ENCODE measurements around the gene MTUS2.

Gene MTUS2

DNA sequence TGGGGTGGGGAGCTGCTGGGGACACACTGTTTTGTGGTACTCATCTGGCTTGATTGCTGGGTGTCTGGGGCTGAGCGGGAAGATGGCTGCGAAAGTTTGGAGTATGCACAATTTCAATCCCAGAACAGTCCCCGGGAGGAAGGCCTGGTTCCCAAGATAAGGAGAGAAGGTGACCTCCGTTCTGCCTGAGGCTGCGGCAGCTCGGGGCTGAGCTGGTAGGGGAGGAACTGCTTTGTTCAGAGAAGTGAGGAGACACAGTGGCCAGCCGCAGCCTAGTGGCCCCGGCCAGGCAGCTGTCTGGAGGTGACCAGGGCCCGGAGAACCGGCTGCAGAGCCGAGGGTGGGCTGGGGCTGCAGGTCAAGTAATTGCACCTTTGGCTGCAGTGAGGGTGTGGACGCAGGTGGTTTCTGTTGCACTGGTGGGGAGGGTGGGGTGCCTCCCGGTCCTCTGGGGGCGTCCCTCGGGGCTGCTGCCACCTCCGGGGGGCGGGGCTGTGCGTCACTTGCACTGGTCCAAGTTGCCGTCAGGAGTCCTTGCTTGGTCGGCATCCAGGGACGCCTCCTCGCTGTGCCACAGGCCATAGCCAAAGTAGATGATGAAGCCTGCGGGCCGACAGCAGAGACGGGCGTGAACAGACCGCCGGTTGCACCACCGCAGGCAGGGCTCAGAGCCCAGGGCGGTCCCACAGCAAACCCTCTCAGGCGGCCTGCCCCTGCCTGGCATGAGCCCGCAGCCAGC, 694.0 kb downstream of the MTUS2 start:
- DNase-seq: no peak

GRCh38 chr13:29514720-29515310, 694.7 kb downstream of the MTUS2 start:
- DNase-seq: no peak

DNA sequence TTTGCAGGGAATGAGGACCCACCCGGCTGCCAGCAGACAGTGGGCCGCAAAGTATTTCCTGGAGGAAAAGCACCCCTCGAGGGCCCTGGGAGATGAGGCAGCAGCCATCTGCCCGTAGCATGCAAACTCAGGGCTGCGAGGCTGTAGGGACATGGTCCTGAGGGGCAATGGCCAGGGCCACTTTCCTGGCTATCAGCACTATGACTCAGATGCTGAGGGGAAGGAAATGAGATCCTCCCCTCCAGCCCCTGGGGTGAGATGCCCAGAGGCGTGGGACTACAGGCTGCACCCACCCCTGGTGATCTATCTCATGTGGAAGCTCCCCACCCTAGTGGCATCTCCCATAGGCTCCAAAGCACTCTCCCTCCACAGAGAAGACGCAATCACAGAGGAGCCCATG, 695.2 kb downstream of the MTUS2 start:
- no peak for DNase-seq

GRCh38 chr13:29516012-29516411, 695.9 kb downstream of the MTUS2 start:
- no peak for DNase-seq

DNA sequence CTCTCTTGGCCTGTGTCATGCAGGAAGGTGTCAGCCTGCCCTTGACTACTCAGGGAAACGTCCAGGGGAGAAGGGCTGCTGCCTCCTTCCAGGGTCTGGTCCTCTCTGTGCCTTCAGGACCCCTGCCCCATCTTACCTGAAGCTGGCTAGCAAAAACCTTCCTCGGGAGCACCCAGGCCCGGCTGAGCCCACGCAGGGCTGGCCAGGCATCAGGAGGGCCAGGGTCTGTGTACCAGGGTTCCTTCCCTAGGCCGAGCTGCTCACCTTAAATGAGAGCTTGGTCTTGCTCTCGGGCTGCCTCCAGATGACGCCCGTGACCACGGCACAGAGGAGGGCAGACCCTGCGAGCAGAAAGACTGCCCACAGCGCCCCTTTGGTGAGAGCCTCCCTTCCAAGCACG, 696.7 kb downstream of the MTUS2 start:
- no peak for DNase-seq

DNA sequence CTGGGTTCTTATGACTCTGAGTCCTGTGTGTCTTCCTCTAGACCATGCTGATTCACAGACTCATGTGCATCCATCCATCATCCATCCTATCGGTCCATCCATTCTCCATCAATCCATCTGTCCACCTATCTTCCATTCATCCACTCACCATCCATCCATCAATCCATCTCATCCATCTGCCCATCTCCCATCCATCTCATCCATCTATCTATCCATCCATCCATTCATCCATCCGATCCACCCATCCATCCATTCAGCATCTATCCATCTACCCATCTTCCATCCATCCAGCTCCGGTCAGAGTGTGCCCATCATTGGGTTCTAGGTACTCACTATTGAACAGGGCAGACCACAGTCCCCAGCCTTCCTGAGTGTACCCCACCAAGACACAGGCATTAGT, 699.8 kb downstream of the MTUS2 start:
- DNase-seq: no peak

DNA sequence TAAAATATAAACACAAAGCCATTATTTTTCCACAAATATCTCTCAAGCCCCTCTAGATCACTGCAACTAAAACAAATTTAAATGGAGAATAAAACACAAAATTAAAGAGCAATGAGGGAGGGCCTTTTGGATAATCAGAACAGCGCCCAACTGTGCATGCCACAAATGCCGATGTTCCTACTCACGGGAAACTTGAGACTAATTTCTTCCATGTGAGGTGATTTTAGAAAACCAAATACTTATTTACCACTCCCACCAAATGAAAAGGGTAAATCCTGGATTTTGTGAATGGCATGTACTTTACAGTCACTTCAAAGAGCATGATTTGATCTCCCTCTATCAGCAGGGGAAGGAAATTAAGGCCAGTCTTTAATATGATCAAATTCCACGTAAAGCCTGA, 700.5 kb downstream of the MTUS2 start:
- no peak for DNase-seq

- no peak for DNase-seq
Observed at GRCh38 chr13:29521336-29521735, 701.2 kb downstream of the MTUS2 start.

- no peak for DNase-seq
Observed at GRCh38 chr13:29522044-29522685, 702.0 kb downstream of the MTUS2 start.

- DNase-seq: no peak
Observed at GRCh38 chr13:29523199-29523961, 703.2 kb downstream of the MTUS2 start.

- no peak for DNase-seq
Observed at GRCh38 chr13:29524176-29524575, 704.0 kb downstream of the MTUS2 start.

DNA sequence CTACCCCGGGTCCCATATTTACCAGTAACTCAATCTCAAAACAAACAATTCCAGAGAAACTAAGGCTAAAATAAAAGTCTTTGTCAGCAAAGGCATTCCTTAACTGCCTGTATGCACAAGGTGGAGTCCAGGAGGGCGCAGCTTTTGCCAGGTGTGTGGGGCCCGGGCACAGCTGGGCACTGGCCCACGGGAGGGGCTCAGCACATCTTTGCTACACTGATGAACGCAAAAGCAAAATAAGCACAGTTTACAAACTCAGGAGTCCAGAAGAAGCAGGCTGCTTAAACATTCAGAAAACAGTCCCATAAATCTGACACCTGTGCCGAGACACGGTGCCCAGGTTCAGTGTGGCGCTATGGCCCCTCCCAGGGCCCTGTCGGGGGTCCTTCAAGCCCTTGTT, 704.5 kb downstream of the MTUS2 start:
- DNase-seq: no peak

GRCh38 chr13:29525757-29526156, 705.6 kb downstream of the MTUS2 start:
- no peak for DNase-seq

DNA sequence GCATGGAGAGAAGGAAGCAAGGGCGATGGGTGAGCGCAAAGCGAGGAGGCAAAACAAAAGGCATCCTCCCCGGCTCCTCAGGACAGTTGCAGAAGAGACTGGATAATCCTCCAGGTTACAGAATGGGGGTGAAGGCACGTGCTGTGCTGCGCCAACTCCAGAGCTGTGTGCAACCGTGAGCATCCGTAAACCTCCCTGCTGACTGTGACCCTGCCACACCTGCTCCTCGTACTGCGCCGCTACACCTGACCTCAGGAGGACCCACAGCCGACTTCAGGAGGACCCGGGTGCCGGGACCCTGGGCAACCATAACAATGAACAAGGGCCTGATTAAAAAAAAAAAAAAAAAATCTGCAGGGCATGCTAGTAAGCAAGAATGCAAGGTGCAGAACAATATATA, 706.6 kb downstream of the MTUS2 start:
- no peak for DNase-seq

- no peak for DNase-seq
Observed at GRCh38 chr13:29527511-29527910, 707.4 kb downstream of the MTUS2 start.

DNA sequence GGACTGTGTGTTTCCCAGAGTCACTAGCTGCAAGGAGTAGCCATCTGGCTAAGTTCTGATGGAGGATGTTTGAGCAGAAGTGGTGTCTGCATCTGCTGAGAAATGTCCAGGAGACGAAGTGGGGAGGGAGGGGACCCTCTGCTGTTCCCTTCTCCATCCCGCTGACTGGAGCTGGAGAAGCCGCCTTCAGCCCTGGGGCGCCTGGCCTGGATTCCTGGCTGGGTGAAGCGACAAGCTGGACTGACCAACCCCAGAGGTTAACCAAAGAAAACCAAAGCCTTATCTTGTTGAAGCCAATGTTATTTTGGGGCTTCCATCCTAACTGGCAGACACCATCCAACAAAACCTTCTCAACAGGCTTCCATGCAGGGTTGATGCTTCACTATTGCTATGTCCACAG, 707.8 kb downstream of the MTUS2 start:
- DNase-seq: no peak

- DNase-seq: no peak
Observed at GRCh38 chr13:29529754-29530153, 709.6 kb downstream of the MTUS2 start.

- no peak for DNase-seq
Observed at GRCh38 chr13:29530901-29531300, 710.8 kb downstream of the MTUS2 start.

DNA sequence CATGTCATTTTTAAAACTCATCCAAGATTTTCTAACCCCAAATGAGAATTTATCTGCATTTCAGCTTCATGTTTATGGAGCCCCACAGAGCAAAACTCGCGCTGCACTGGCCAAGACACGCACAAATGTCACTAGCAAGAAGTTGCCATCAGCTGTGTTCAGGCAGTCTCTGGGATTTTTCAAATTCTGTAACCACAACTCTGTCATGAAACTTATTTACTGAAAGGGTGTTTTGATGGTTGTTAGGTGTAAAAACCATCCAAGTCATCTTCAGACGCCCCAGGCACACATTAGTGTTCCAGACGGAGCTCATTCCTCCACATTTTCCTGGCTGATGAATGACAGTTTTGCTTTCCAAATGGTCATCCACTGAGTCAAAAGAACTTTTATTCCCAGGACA, 712.0 kb downstream of the MTUS2 start:
- DNase-seq: no peak

DNA sequence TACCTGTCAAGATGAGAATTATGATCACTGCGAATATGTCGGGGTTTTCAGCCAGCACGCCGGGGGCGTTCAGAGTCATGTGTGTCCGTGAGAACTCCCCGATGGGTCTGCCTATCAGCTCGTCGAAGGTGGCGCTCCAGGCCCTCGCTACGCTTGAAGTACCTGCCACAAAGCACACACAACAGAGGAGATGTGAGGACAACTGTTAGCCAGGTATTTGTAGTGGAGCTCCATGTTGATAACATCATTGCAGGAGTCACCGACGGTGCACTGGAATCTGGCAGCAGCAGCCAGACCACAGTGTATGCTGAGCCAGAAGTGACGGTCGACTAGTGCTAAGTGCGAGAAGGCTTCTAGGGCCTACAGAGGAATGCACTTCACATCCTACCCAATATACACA, 712.7 kb downstream of the MTUS2 start:
- no peak for DNase-seq

DNA sequence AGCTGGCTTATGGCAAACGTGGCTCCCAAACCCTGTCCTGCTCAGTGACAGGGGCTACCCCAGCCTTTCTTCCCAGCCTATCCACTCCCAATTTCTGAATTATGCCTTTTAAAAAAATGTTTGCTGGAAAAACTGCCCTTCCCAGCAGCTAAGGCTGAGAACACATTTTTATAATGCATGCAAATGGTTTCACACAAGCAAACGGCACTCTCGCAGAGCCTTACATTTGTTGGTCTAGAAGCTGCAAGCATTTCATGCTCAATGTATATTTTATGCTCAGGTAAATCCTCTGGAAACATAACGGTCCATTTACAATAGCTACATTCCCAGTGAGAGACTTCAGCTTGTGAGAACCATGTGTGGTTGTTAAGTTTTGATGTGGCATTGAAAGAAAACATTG, 713.9 kb downstream of the MTUS2 start:
- no peak for DNase-seq

GRCh38 chr13:29535663-29536655, 715.8 kb downstream of the MTUS2 start:
- no peak for DNase-seq

All from T-helper 1 cell (primary cell).